Neural cell (in vitro differentiated cells): ENCODE results near the gene UBASH3B. TPM values are rescaled to one million over a fixed set of nuclear protein-coding genes. Genes with fewer than 3 reads are reported as not detected.

ENCODE experiments used
- H2AFZ ChIP-seq: fragments of 200-600, 300-800 bp; sonication (generic), shearing (Covaris generic); 2 replicates; pipeline ENCODE4 v1.6.0; 2014; ENCODE audit warnings: low read depth, mild to moderate bottlenecking, antibody characterized with exemption, low read length, moderate library complexity
- H3F3A ChIP-seq: fragments of 200-600 bp; shearing (Covaris generic); 2 replicates; pipeline ENCODE4 v1.6.1; 2016; ENCODE audit warnings: mild to moderate bottlenecking, moderate library complexity, mixed read lengths, antibody characterized with exemption, low read length; ENCODE audit not compliant: insufficient read depth, poor library complexity, severe bottlenecking
- H3K27ac ChIP-seq: fragments of 200-600, 300-800 bp; sonication (generic), shearing (Covaris generic); 2 replicates; pipeline ENCODE4 v1.5.1; 2014; ENCODE audit warnings: mild to moderate bottlenecking, low read length, moderate library complexity
- H3K27me3 ChIP-seq: fragments of 300-800, 200-600 bp; sonication (generic), shearing (Covaris generic); 2 replicates; pipeline ENCODE4 v1.6.0; 2014; ENCODE audit warnings: mild to moderate bottlenecking, low read depth, low read length, moderate library complexity; ENCODE audit not compliant: insufficient read depth
- H3K36me3 ChIP-seq: fragments of 300-800, 200-600 bp; sonication (generic), shearing (Covaris generic); 2 replicates; pipeline ENCODE4 v1.5.1; 2014; ENCODE audit warnings: mild to moderate bottlenecking, antibody characterized with exemption, low read length, moderate library complexity; ENCODE audit not compliant: insufficient read depth
- H3K4me2 ChIP-seq: fragments of 300-800, 200-600 bp; sonication (generic), shearing (Covaris generic); 2 replicates; pipeline ENCODE4 v1.6.0; 2014; ENCODE audit warnings: mild to moderate bottlenecking, low read length
- H3K4me3 ChIP-seq: fragments of 300-800, 200-600 bp; sonication (generic), shearing (Covaris generic); 2 replicates; pipeline ENCODE4 v1.5.1; 2014; ENCODE audit warnings: mild to moderate bottlenecking, low read length, moderate library complexity
- H3K79me2 ChIP-seq: fragments of 200-600 bp; shearing (Covaris generic); replicated peaks from 2 replicates; pipeline ENCODE4 v1.6.0; 2014; ENCODE audit warnings: mild to moderate bottlenecking, low read length, moderate library complexity; ENCODE audit not compliant: insufficient read depth
- H3K9ac ChIP-seq: fragments of 300-800, 200-600 bp; sonication (generic), shearing (Covaris generic); 2 replicates; pipeline ENCODE4 v1.6.1; 2016; ENCODE audit warnings: mild to moderate bottlenecking, low read length, mixed read lengths
- H3K9me2 ChIP-seq: fragments of 200-600 bp; shearing (Covaris generic); 2 replicates; pipeline ENCODE4 v1.6.1; 2016; ENCODE audit warnings: mild to moderate bottlenecking, low read length, mixed read lengths; ENCODE audit not compliant: insufficient read depth
- H3K9me3 ChIP-seq: fragments of 200-600, 300-800 bp; sonication (generic), shearing (Covaris generic); 2 replicates; pipeline ENCODE4 v1.6.1; 2016; ENCODE audit warnings: mild to moderate bottlenecking, mixed run types, low read length, moderate library complexity, mixed read lengths
- H4K20me1 ChIP-seq: fragments of 200-600 bp; shearing (Covaris generic); 2 replicates; pipeline ENCODE4 v1.6.1; 2016; ENCODE audit warnings: mild to moderate bottlenecking, mixed run types; ENCODE audit not compliant: insufficient read depth
- CTCF ChIP-seq: fragments of 450-650 bp; IDR thresholded peaks from 2 replicates; pipeline ENCODE4 v1.5.1; 2014; ENCODE audit warnings: antibody characterized with exemption, mild to moderate bottlenecking, moderate library complexity; ENCODE audit not compliant: poor library complexity, severe bottlenecking
- EP300 ChIP-seq: fragments of 450-650 bp; conservative IDR thresholded peaks from 2 replicates; pipeline ENCODE4 v1.6.1; 2014; ENCODE audit warnings: antibody characterized with exemption, mild to moderate bottlenecking, moderate library complexity; ENCODE audit not compliant: poor library complexity, severe bottlenecking
- EZH2 ChIP-seq: fragments of 200-600, 300-800 bp; shearing (Covaris generic), sonication (generic); IDR thresholded peaks from 2 replicates; pipeline ENCODE4 v1.6.1; 2014; ENCODE audit warnings: antibody characterized with exemption, low read length, borderline replicate concordance, mild to moderate bottlenecking; ENCODE audit not compliant: insufficient read depth, poor library complexity, severe bottlenecking
- MXI1 ChIP-seq: fragments of 450-650 bp; conservative IDR thresholded peaks from 2 replicates; pipeline ENCODE4 v1.6.1; 2014; ENCODE audit warnings: antibody characterized with exemption, mild to moderate bottlenecking; ENCODE audit not compliant: poor library complexity, severe bottlenecking
- POLR2AphosphoS5 ChIP-seq: IDR thresholded peaks from 2 replicates; pipeline ENCODE4 v1.6.1; 2012
- RAD21 ChIP-seq: fragments of 450-650 bp; conservative IDR thresholded peaks from 2 replicates; pipeline ENCODE4 v1.6.1; 2014; ENCODE audit warnings: antibody characterized with exemption, mild to moderate bottlenecking, moderate library complexity
- SMC3 ChIP-seq: fragments of 450-650 bp; conservative IDR thresholded peaks from 2 replicates; pipeline ENCODE4 v1.6.1; 2014; ENCODE audit warnings: antibody characterized with exemption, mild to moderate bottlenecking, moderate library complexity; ENCODE audit not compliant: poor library complexity
- TAF1 ChIP-seq: IDR thresholded peaks from 2 replicates; pipeline ENCODE4 v1.6.1; 2012; ENCODE audit warnings: low read depth
- polyA plus RNA-seq: library from polyadenylated mRNA; depleted of rRNA; stranded (reverse); fragments of >200 nt; gene quantifications from 2 replicates; pipeline ENCODE4 v1.2.3, GENCODE V29; 2014
- TF ChIP-seq, protein P1 (sequence below): IDR thresholded peaks from 2 replicates; pipeline ENCODE4 v1.6.1; 2012; ENCODE audit warnings: borderline replicate concordance

The UBASH3B gene
- polyA plus RNA-seq, 1 donor from 2014 or later, result 4.2 TPM

DNA sequence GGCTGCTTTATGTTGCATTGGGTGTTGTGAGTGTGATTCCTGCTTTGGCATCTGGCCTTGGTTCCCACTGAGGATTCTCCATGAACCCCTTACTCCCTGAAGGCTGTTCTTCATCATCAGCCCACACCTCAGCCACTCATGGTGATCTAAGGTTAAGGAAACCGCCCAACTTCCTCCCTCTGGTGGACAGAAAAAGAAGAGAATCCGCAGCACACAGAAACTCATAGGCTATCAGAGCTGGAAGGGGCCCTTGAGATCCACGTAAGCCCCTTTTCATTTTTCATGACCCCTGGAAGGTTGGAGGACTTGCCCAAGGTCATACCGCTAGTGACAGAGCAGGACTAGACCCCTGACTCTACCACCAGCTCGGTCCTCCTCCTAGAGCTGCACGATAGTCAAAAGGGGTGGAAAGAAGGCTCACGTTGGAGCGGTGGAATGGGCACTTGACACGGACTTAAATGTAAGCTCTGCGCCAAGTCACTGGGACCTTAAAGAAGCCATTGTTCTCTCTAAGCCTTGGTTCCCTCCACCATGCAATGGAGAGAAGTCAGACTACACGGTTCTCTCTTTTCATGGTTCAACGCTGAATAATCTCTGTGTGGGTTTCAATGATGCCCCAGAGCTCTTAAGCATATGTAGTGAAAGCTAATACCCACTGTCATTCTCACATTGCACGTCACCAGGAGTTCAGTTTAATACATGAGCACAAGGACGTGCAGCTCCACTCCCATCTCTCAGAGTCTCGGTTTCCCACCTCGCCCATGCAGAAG lies 99.2 kb downstream of the UBASH3B start:
- Histone ChIP-seq H2AFZ (no peak overlapping the region), H4K20me1 (no peaks in the 10 kb centered on the region), H3K9ac (no peak overlapping the region), H3K27me3 (no peaks in the 10 kb centered on the region), H3F3A (no peaks in the 10 kb centered on the region), H3K9me2 (no peaks in the 10 kb centered on the region), H3K4me2 (no peak overlapping the region), H3K79me2 (no peaks in the 10 kb centered on the region), H3K4me3 (no peak overlapping the region), H3K36me3 (no peaks in the 10 kb centered on the region), H3K27ac (no peak overlapping the region), H3K9me3 (no peaks in the 10 kb centered on the region)
- TF ChIP-seq CTCF, result no peak
- no peak for TF ChIP-seq POLR2AphosphoS5
- no peak for TF ChIP-seq EP300
- TF ChIP-seq SMC3, result no peak
- TF ChIP-seq RAD21, result no peak
- TF ChIP-seq, protein P1, sequence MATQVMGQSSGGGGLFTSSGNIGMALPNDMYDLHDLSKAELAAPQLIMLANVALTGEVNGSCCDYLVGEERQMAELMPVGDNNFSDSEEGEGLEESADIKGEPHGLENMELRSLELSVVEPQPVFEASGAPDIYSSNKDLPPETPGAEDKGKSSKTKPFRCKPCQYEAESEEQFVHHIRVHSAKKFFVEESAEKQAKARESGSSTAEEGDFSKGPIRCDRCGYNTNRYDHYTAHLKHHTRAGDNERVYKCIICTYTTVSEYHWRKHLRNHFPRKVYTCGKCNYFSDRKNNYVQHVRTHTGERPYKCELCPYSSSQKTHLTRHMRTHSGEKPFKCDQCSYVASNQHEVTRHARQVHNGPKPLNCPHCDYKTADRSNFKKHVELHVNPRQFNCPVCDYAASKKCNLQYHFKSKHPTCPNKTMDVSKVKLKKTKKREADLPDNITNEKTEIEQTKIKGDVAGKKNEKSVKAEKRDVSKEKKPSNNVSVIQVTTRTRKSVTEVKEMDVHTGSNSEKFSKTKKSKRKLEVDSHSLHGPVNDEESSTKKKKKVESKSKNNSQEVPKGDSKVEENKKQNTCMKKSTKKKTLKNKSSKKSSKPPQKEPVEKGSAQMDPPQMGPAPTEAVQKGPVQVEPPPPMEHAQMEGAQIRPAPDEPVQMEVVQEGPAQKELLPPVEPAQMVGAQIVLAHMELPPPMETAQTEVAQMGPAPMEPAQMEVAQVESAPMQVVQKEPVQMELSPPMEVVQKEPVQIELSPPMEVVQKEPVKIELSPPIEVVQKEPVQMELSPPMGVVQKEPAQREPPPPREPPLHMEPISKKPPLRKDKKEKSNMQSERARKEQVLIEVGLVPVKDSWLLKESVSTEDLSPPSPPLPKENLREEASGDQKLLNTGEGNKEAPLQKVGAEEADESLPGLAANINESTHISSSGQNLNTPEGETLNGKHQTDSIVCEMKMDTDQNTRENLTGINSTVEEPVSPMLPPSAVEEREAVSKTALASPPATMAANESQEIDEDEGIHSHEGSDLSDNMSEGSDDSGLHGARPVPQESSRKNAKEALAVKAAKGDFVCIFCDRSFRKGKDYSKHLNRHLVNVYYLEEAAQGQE, result no peak
- no peak for TF ChIP-seq MXI1
- no peak for TF ChIP-seq EZH2
- no peak for TF ChIP-seq TAF1

DNA sequence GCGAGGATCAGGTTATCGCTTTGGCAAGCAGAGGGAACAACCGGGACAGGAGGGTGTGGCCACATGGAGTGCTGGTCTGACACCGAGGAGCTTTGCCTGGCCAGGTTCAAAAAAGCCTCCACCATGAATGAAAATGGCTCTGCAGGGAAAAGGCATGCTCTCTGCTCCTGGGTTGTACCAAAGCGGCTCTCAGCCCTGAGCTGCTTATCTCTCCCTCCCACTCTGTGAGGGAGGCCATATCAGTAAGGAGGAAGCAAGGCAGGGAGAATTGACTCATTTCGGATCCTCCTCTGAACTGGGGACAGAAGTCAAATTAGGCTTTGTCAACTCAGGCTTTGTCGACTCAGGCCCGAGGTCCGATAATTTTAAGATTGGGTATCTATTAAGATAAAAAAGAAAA lies 99.9 kb downstream of the UBASH3B start:
- no peak overlapping the region for H2AFZ ChIP-seq
- no peaks in the 10 kb centered on the region for H3K27me3 ChIP-seq
- no peak overlapping the region for H3K9ac ChIP-seq
- no peaks in the 10 kb centered on the region for H3F3A ChIP-seq
- TF ChIP-seq POLR2AphosphoS5 (no peak), MXI1 (no peak), SMC3 (no peak), RAD21 (no peak), EZH2 (no peak)
- TF ChIP-seq, protein P1, result no peak
- no peaks in the 10 kb centered on the region for H3K9me3 ChIP-seq
- no peak overlapping the region for H3K27ac ChIP-seq
- H4K20me1 ChIP-seq, result no peaks in the 10 kb centered on the region
- H3K79me2 ChIP-seq, result no peaks in the 10 kb centered on the region
- H3K36me3 ChIP-seq, result no peaks in the 10 kb centered on the region
- no peaks in the 10 kb centered on the region for H3K9me2 ChIP-seq
- no peak overlapping the region for H3K4me2 ChIP-seq
- no peak overlapping the region for H3K4me3 ChIP-seq
